HG03439 (cell line): ENCODE results near the gene GDF9.
A peak's percentile ranks its signal among the peaks of the same experiment; 100 is the strongest.

Experiments used
- ATAC-seq: cut with Tn5 transposase; IDR thresholded peaks from one replicate; pipeline ENCODE4 v1.9.1; 2021; ENCODE audit warnings: mild to moderate bottlenecking, moderate library complexity; ENCODE audit not compliant: unreplicated experiment

The GDF9 gene

GRCh38 chr5:132822650-132823480 lies 43.4 kb downstream of the GDF9 start:
- no peak for ATAC-seq

GRCh38 chr5:132821791-132822190 lies 44.5 kb downstream of the GDF9 start:
- ATAC-seq = no peak

- ATAC-seq = no peak
Observed at GRCh38 chr5:132821350-132821749, 44.9 kb downstream of the GDF9 start.

GRCh38 chr5:132820162-132820754 lies 46.0 kb downstream of the GDF9 start:
- ATAC-seq = peak; percentile 71

- no peak for ATAC-seq
Observed at GRCh38 chr5:132819468-132819867, 46.8 kb downstream of the GDF9 start.

GRCh38 chr5:132817011-132817410 lies 49.3 kb downstream of the GDF9 start:
- ATAC-seq = no peak

- no peak for ATAC-seq
Observed at GRCh38 chr5:132816554-132816953, 49.7 kb downstream of the GDF9 start.

- no peak for ATAC-seq
Observed at GRCh38 chr5:132816083-132816482, 50.2 kb downstream of the GDF9 start.

- no peak for ATAC-seq
Observed at GRCh38 chr5:132815454-132815853, 50.8 kb downstream of the GDF9 start.

GRCh38 chr5:132814503-132815294 lies 51.6 kb downstream of the GDF9 start:
- ATAC-seq = no peak

- ATAC-seq = no peak
Observed at GRCh38 chr5:132813599-132814502, 52.4 kb downstream of the GDF9 start.

- no peak for ATAC-seq
Observed at GRCh38 chr5:132812781-132813598, 53.3 kb downstream of the GDF9 start, which contains the start of gene SOWAHA. TSS of gene SOWAHA (plus strand) at chr5:132813302. CDS start at chr5:132813622, 320 bp downstream.

GRCh38 chr5:132812123-132812765 lies 54.0 kb downstream of the GDF9 start:
- no peak for ATAC-seq
